Measurements from ENCODE around the gene NAV2.

The NAV2 gene, protein sequence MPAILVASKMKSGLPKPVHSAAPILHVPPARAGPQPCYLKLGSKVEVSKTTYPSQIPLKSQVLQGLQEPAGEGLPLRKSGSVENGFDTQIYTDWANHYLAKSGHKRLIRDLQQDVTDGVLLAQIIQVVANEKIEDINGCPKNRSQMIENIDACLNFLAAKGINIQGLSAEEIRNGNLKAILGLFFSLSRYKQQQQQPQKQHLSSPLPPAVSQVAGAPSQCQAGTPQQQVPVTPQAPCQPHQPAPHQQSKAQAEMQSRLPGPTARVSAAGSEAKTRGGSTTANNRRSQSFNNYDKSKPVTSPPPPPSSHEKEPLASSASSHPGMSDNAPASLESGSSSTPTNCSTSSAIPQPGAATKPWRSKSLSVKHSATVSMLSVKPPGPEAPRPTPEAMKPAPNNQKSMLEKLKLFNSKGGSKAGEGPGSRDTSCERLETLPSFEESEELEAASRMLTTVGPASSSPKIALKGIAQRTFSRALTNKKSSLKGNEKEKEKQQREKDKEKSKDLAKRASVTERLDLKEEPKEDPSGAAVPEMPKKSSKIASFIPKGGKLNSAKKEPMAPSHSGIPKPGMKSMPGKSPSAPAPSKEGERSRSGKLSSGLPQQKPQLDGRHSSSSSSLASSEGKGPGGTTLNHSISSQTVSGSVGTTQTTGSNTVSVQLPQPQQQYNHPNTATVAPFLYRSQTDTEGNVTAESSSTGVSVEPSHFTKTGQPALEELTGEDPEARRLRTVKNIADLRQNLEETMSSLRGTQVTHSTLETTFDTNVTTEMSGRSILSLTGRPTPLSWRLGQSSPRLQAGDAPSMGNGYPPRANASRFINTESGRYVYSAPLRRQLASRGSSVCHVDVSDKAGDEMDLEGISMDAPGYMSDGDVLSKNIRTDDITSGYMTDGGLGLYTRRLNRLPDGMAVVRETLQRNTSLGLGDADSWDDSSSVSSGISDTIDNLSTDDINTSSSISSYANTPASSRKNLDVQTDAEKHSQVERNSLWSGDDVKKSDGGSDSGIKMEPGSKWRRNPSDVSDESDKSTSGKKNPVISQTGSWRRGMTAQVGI (N-terminal part only)

DNA sequence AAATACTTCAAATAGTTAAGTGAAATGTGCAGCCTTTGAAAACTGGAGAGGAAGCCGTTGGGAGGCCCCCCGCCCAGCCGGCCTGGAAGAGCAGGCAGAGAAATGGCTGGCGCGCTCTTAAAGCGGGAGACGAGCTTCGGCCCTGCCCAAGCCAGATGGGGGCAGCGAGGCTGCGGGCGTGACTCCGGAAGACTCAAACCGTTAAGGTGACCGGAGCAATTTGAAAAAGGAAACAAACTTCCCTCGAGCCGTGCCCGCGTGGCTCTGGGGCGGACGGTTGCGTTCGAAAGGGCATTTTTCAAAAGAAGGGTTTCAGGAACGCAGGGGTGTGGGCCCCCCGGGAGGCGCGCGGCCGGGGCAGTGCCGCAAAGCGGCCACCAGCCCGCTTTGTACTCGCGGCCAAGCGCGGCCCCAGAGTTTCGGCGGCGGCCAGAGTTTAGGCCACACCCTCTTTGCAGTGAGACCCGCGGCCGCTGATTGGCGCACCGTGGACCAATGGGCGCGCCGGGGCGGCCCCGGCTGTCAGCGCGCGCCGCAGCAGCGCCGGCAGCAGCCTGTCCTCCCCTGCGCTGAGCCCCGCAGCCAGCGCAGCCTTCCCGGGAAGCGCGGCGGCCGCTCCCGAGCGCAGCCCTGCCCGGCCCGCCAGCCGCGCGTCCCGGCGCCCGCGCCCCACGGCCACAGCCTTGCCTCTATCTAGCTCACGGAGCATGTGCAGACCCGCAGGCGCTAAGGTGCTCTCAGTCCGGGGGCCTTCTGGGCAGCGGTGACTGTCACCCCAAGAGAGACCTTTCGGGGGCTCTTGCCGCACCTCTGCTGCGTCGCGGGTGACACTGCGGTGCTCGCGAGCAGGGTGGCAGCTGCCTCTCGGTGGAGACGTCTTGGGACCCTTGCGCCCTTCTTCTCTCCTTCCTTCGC, at the start of gene NAV2:
Gene NAV2, plus strand, starts transcription at position 557 of the 915 bp plus-strand sequence. CDS start 859 bp downstream, outside the sequence.
- DNase-seq (ENCODE audit: low read depth, low spot score) = peak; percentile 82

DNA sequence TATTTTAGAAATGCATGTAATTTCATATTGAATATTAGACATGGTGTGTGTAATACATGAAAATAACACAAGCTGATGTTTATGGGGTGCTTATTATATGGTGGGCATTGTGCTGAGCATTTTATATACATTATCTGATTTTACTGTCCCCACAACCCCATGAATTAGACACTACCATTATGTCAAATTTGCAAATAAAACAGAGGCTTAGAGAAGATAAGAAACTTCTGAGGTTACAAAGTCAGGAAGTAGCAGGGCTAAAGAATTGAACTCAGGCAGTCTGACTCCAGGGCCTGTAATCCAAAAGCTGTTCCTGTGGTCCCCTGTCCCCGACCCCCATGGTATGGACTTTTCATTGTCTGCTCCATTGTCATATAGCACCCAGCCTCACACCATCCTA, 49.4 kb upstream of the NAV2 start:
- DNase-seq (ENCODE audit: low read depth, low spot score) = no peak

DNA sequence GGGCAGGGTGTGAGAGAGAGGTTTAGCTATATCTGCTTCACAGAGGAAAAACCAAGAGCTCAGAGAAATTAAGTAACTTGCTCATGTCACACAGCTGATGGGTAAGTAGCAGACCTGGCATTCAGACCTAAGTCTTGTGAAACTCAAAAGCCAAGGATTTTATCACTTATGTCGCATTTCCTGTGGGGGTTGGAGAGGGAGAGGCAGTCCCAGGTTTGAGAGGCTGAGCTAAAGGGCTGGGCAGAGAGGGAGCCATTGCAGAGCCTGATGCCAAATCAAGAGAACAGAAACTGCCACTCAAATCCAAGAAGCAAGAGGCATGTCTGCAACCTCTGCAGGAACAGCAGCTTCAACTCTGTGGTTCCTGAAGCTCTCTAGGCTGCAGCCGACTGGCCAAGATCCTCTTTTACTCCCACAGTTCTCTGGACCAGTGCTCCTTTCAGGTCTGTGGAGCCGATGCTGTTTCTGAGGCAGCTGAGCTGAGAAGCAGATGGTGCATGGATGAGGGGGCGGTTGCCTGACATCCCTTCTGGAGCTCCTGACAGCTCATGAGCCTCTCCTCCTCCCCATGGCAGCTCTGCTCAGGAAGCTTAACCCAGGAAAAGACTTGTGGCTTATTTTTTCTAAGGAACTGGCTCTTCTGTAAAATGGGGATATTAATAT, 47.6 kb upstream of the NAV2 start:
- no peak for DNase-seq (ENCODE audit: low read depth, low spot score)

DNA sequence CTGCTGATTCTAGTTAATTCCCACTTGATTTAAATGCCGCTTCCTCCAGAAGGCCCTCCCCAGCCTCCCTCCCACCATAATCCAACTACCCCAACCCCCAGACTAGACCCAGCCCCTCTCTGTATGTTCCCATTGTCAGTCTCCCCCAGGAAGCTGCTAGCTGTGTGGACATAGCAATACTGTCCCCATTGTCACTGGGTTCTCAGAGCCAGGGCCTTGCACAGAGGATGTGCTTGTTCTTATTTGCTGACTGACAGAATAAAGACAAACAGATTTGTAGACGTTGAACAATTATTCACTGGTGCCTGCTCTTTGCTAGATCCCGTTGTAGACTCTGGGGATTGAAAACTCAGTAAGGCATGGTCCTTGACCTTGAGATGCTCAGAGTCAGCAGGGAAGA, 45.7 kb upstream of the NAV2 start:
- no peak for DNase-seq (ENCODE audit: low read depth, low spot score)

DNA sequence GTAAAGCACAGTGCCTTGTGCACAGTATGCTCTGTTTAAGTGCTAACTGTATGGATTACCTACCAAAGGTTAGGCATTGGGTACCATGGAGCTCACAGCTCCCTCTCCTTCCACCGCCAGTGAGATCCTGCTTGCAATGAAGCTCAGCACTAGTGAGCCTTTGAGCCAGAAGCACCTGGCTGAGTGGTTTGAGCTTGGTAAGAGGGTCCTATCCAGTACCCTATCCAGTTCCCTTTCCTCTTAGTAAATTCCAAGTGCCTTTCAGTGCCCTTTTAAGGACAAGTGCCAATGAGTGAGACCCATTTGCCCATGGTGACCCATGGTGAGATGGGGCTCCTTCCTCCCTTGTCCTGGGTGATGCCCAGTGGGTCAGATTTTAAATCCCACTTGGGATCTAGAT, 43.1 kb upstream of the NAV2 start:
- no peak for DNase-seq (ENCODE audit: low read depth, low spot score)

DNA sequence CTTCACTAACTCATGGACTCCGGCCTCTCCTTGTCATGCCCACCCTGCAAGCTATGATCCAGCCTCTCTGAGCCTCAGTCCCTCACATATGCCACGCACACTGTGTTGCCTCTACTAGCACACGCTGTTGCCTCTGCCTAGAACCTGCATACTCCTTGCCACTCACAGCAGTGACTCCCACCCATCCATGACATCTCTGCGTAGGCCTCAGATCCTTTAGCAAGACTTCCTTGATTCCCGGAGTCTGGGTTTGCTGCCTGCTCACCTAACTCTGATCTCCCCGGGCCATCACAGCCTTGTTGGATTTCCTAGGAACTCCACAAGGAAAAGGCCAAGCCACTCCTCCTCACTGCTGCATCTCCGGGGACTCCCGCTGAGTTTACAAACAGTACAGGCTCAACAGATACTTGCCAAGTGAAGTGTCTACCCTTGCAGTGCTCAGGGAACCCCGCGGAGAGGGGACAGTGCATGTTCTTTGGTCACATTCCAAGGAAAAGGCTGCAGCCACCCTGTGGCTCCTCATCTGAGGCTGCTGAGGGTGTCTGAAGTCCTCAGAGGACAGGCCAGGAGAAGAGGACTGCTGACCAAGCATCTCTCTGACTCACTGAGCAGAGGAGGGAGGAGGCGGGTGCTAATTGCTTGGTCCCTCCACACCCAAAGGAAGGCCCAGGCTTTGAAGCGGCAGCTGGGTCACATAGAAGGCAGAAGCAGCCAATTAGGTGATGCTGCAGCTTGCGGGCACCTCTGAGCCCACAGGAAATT, 42.4 kb upstream of the NAV2 start:
- peak; percentile 91 for DNase-seq (ENCODE audit: low read depth, low spot score)

DNA sequence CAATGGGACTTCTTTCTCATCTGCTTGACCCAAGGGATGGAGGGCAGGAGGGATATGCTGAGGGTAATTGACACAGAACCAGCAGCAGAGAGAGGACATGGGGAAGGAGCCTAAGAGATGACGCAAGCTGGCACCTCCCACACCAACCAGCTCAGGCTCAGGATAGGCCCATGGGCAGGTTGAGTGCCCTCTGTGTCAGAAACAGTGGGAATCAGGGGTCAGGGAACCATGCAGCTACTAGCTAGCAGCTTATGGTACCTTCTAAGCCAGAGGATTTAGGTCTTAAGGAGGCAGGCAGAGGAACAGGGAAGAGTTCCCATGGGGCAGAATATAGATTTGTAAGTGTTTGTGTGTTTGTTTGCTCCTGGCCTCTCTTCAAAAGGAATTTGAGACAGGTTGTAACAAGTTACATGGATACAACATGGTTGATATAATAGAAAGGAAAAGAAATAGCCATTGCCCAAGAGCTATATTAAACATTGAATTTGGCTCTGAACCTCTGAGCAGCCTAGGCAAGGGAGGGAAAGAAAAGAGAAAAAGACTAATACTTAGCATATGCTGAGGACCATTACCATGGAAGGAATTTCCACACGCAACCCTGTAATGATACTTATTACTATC, 39.9 kb upstream of the NAV2 start:
- no peak for DNase-seq (ENCODE audit: low read depth, low spot score)

DNA sequence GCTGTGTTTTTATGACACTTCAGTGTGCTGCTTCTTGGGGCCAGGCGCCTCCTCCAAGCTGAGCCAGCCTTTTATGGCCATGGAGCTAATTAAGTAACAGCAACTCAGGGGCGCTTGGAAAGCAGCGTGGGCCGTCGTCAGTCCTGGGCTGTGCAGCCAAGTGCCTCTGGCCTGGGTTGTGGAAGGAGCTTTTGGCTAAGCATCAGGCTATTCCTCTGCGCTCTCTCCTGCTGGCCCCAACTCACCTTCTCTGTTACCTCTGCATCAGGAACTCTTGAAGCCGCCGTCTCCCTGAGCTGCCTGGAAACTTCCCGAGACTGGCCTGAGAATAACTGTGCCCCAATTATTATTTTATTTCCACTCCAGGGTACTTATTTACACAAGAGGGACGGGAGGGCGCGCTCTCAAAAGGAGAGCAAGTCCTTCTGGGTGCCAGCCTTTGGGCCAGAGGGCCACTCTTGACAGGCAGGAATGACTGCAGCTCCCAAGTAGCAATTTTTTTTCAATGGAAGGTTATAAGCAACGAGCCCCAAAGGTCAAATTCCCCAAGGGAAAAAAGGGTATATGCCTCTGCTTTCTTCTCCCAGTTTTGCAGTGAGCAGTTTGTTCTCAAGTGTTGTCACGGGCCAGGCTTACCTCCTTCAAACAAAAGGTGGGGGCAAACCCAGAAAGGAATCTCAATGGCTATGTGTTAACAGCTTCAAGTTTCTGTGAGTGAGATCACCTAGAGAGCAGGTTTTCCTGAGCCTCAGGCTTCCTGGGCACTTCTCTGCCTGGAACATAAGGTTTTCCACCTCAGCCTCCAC, 38.5 kb upstream of the NAV2 start:
- no peak for DNase-seq (ENCODE audit: low read depth, low spot score)

DNA sequence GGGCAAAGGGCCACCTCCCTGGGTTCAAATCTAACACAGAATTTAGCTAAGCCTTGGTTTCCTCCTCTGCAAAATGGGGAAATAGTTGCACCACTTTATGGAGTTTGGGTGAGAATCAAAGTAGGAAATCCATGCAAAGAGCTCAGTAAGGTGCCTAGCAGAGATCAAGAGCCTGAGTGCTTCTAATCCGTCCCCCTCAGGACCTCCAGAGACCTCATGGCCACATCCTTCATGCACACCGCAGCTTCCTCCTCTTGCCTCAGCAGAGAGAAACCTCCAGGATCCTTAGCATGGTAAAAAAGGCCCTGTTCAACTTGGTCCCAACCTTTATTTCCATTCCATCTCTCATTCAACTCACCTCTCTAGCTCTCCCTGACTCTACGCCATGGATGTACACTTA, 37.8 kb upstream of the NAV2 start:
- no peak for DNase-seq (ENCODE audit: low read depth, low spot score)

DNA sequence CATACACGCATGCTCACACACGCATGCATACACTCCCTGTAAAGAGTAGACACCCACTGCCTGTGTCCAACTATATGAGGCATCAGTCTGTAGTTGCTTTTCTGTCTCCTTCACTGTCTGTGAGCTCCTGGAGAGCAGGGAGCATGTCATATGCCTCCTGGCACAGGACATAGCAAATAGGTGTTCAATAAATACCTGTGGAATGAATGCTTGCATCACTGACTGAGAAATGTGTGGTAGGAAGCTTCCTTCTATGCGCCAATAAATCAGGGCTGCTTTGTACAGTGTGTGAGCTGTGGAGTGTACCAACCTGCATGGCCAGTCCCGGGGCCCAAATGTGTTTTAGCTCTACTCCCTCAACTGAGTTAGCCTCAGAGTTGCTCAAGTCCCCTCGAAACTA, 37.2 kb upstream of the NAV2 start:
- DNase-seq (ENCODE audit: low read depth, low spot score) = no peak

DNA sequence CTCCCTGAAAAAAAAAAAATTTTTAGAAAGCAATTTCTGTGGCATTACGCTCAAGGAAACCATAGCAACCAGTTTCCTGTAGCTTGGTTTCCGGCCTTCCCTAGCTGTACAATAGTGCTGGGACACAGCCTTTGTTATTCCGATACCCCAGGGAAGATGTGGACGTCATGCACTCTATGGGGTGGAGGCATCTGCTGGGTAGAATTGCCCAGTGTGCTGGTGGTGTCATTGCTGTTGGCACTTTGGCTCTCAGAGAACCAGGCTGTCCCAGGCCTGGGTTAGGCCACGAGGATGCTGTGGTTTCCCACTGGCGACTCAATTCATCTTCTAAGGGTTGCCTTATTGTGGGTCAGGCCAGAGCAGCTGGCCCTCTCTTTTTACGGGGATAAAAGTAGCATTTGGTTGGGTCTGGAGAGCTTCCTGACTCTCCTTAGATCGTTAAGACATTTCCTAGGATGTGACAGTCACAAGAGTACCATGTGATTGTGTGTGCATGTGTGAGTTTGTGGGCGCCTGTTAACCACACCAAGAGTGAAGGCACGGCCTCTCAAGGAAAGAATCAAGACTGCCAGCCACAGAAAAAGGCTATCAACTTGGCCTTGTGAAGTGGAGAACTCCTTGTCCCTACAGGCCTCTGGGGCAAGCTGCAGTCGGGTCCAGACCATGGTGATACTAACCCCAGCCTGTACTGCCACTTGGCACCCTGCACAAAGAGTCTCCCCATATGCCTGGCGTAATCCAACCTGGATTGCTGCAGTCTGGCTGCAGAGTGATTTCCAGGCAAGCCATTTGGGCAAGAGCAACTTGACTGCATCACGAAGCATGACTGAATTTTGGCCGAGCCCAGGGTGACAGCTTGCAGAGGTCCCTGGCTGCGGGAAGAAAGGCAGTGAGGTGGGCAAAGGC, 35.9 kb upstream of the NAV2 start:
- no peak for DNase-seq (ENCODE audit: low read depth, low spot score)

DNA sequence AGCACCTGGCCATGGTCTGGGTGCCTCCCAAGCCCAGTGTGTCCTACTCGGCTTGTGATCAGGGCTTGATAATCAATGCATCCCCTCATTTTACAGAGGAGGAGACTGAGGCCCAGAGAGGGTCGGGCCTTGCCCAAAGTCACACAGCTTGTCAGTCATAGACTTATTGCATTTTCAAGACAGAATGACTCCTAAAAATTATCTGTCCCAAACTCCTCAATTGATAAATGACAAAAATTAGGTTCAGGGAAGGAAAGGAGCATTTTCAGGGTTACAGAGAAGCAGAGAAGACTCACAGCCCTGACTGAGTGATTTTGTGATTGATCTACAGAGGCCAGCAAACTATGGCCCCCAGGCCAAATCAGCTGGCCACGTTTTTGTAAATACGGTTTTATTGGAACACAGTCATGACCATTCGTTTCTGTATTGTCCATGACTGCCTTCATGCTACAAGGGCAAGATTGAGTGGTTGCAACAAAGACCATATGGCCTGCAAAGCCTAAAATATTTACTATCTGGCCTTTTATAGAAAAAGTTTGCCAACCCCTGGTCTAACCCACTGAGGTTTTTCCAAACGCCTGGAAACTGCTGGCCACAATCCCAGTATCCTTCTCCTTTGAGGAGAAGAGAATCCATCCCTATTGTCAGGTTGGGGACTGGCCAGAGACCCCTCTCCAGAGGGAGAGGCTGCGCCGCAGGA, 35.1 kb upstream of the NAV2 start:
- DNase-seq (ENCODE audit: low read depth, low spot score) = no peak

DNA sequence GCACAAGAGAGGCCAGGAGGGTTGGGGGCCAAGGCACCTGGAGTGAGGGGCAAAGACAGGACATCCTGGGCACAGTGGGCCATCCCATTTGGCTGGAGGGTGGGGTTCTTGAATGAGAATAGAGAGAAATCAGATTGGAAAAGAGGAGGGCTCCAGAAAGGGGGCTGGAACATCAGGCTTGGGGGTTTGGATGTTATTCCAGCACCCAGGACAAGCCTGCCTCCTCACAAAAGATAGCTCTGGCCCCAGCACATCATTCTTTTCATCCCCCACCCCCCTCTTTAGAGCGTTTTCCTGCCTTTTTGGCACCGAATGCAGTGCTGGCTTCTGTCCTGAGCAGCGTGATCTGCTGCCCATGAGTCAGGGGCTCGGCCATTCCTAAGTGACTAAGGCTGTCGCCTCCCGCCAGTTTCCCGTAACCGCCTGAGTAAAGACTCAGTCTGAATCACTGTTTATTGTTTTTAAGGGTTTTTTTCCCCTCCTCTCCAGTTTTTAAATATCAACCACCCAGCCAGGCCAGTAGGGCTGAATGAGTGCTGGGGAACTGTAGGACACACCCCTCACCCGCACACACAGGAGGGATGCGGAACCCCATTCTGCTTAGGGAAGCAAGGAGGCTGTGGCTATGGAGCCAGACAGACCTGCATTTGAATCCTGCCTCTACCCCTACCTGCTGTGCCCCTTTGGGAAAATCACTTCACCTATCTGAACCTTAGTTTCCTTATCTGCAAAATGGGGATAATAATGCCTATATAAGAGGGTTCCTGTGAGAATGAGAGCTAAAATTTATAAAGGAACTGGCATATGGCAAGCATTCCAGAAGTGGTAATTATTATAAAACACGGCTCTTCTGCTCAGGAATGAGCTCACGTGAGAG, 32.4 kb upstream of the NAV2 start:
- peak; percentile 94 for DNase-seq (ENCODE audit: low read depth, low spot score)

DNA sequence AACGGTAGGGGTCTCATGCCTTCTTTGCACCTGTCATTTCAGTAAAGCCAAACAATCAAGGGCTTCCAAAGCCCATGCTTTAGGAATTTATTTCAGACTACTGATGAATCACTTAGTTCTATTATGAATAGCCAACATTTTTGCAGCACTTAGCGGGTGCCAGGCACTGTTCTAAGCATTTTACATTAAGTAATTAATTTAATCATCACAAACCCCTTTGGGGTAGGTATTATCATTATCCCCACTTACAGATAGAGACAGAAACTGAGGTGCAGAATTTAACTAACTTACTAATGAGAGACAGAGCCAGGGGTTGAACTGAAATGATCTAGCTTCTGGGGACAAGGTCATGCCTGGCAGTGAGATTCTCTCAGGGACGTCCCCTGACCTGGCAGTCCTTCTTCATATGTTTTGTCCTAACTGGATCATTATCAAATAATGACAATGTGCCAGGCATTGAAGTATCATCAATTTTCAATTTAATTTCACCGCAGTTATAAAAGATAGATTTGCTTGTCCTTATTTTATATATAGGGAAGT, 31.7 kb upstream of the NAV2 start:
- no peak for DNase-seq (ENCODE audit: low read depth, low spot score)

DNA sequence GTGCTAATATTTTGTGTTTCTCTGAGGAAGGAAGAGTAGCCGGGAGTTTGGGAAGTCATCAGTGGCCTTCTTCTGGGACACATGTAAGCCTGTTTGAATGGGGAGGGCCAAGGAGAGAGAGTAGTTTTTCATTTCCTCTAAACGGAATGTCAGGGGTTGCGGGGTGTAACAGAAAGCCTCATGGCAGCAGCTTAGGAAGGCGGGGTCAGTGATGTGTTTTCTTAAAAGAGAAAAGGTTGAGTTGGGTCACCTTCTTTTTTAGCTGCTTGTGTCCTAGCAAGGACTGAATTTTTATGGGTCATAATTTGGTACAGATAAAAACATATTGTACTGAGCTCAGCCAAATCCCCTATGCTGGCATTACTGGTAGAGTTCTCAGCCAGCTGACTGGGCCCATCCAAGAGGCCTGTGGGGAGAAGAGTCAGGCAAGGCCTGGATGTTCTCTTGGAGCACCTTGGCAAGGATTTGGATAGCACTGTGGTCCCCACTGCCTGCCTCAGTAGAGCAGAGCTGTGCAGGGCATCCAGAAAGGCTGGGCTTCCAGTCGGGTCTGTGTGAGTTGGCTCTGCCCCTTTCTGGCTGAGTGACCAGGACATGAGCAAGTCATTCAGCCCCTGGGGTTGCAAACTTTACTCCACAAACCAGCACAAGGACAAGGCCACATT, 29.4 kb upstream of the NAV2 start:
- no peak for DNase-seq (ENCODE audit: low read depth, low spot score)

Measured in smooth muscle cell of the brain vasculature (primary cell).